Vagina (tissue), 2 donors: ENCODE data around the gene GPHA2.

Experiments
- POLR2A ChIP-seq, 2 donors: fragments of 450-650 bp; IDR thresholded peaks; one replicate each; pipeline ENCODE4 v1.6.1; 2017; ENCODE audit warnings: antibody characterized with exemption in 2 of 2, mild to moderate bottlenecking in 2 of 2, moderate library complexity in 2 of 2
- POLR2AphosphoS5 ChIP-seq, 2 donors: sonication (generic); formaldehyde crosslinking; IDR thresholded peaks; one replicate each; pipeline ENCODE4 v1.9.0; 2017; ENCODE audit warnings: antibody characterized with exemption in 2 of 2, mild to moderate bottlenecking in 2 of 2, low read depth in 1 of 2; ENCODE audit not compliant: insufficient read depth in 1 of 2
- TF ChIP-seq, protein P1 (sequence below), 3 experiments: fragments of 450-650 bp in 2 of 3; fragments of 200-600 bp in 1 of 3; sonication (generic) in 1 of 3; IDR thresholded peaks; one replicate each; pipeline ENCODE4 v1.5.1; 2017 to 2019; ENCODE audit warnings: antibody characterized with exemption in 3 of 3, mild to moderate bottlenecking in 2 of 3, moderate library complexity in 2 of 3

DNA sequence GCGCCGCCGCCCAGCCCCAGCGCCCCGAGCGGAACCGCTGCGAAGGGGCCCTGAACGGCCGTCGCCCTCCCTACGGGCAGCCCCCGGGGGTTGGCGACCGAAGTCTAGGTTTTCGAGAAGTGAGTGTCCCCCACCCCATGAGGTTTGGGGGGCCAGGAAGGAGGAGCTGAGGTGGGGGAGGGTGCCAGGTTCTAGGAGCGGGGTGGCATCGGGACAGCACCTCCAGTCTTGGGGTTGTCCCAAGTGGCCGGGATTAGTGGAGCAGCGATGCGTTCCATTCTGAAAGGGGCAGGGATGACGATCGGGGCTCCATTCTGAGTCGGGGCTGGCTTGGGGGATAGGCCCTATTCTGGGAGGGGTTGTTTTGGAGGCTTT is 10.8 kb downstream of the GPHA2 start:
- no peak for TF ChIP-seq POLR2A (IDR thresholded peaks at IDR 0.05)
- TF ChIP-seq, protein P1, sequence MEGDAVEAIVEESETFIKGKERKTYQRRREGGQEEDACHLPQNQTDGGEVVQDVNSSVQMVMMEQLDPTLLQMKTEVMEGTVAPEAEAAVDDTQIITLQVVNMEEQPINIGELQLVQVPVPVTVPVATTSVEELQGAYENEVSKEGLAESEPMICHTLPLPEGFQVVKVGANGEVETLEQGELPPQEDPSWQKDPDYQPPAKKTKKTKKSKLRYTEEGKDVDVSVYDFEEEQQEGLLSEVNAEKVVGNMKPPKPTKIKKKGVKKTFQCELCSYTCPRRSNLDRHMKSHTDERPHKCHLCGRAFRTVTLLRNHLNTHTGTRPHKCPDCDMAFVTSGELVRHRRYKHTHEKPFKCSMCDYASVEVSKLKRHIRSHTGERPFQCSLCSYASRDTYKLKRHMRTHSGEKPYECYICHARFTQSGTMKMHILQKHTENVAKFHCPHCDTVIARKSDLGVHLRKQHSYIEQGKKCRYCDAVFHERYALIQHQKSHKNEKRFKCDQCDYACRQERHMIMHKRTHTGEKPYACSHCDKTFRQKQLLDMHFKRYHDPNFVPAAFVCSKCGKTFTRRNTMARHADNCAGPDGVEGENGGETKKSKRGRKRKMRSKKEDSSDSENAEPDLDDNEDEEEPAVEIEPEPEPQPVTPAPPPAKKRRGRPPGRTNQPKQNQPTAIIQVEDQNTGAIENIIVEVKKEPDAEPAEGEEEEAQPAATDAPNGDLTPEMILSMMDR (IDR thresholded peaks at IDR 0.05) = no peak
- no peak for TF ChIP-seq POLR2AphosphoS5 (IDR thresholded peaks at IDR 0.05; ENCODE audit: insufficient read depth in 1 of 2, low read depth in 1 of 2)
